B cell (primary cell): Measurements from ENCODE around the gene IRS2. TPM values are rescaled to one million over a fixed set of nuclear protein-coding genes. Genes with fewer than 3 reads are reported as not detected.

Experiments used
- ATAC-seq: fragments of 200-7000 bp; cut with Tn5 transposase; one replicate; pipeline ENCODE4 v1.10.0; 2021; ENCODE audit warnings: low read depth, mild to moderate bottlenecking, moderate number of reproducible peaks, moderate library complexity
- CTCF ChIA-PET: fragments of 350-600 bp; sonication (Branson Sonifier 250); formaldehyde crosslinking; loops from one replicate; lab custom pipeline; 2021; ENCODE audit warnings: antibody characterized with exemption, inconsistent platforms; lab: Charles Lee
- POLR2A ChIA-PET: fragments of 350-600 bp; sonication (Branson Sonifier 250); formaldehyde crosslinking; loops from one replicate; lab custom pipeline; 2021; ENCODE audit warnings: antibody characterized with exemption; lab: Charles Lee
- DNase-seq: peaks from one replicate; pipeline ENCODE4 v3.0.0; 2013
- H2AFZ ChIP-seq: 2 replicates; pipeline ENCODE4 v1.6.1; 2012; ENCODE audit warnings: mild to moderate bottlenecking, low read depth, low read length; ENCODE audit not compliant: insufficient read depth, poor library complexity, severe bottlenecking
- H3K27ac ChIP-seq, 2 donors: 1 replicate in 1 of 2; 2 replicates in 1 of 2; pipeline ENCODE4 v1.5.1; 2012 to 2013; ENCODE audit warnings: low read length in 2 of 2, mild to moderate bottlenecking in 2 of 2, moderate library complexity in 1 of 2
- H3K27me3 ChIP-seq, 4 experiments: fragments of 200-600 bp in 1 of 4; sonication (generic) in 1 of 4; replicated peaks in 1 of 4; 1 replicate in 2 of 4; 2 replicates in 2 of 4; pipeline versions ENCODE4 v1.6.1 to v1.7.0; 2013 to 2016; ENCODE audit warnings: low read length in 3 of 4, mild to moderate bottlenecking in 2 of 4, mixed read lengths in 1 of 4, moderate library complexity in 1 of 4; ENCODE audit not compliant: insufficient read depth in 4 of 4, control insufficient read depth in 3 of 4; ENCODE audit errors: control extremely low read depth in 1 of 4
- H3K36me3 ChIP-seq, 2 experiments: replicated peaks in 1 of 2; 1 replicate in 1 of 2; 2 replicates in 1 of 2; pipeline versions ENCODE4 v1.6.1 to v1.7.1; 2013; ENCODE audit warnings: low read length in 1 of 2; ENCODE audit not compliant: insufficient read depth in 2 of 2, control insufficient read depth in 1 of 2; ENCODE audit errors: control extremely low read depth in 1 of 2, extremely low read depth in 1 of 2
- H3K4me1 ChIP-seq, 2 donors: fragments of 200-600 bp in 1 of 2; sonication (generic) in 1 of 2; 1 replicate in 1 of 2; 2 replicates in 1 of 2; pipeline versions ENCODE4 v1.5.1 to v1.6.1; 2013 to 2017; ENCODE audit warnings: low read length in 2 of 2; ENCODE audit not compliant: control insufficient read depth in 2 of 2, insufficient read depth in 2 of 2
- H3K4me2 ChIP-seq: replicated peaks from 2 replicates; pipeline ENCODE3; 2012; ENCODE audit warnings: mild to moderate bottlenecking, low read depth, low read length; ENCODE audit not compliant: poor library complexity, severe bottlenecking
- H3K4me3 ChIP-seq, 5 experiments: fragments of 200-600 bp in 1 of 5; sonication (generic) in 1 of 5; 1 replicate in 3 of 5; 2 replicates in 2 of 5; pipeline versions ENCODE4 v1.5.1 to v1.7.0; 2011 to 2016; ENCODE audit warnings: low read length in 4 of 5, mild to moderate bottlenecking in 4 of 5, low read depth in 2 of 5, control low read depth in 1 of 5, moderate library complexity in 1 of 5; ENCODE audit not compliant: insufficient read depth in 1 of 5; ENCODE audit errors: control extremely low read depth in 1 of 5, extremely low read depth in 1 of 5
- H3K79me2 ChIP-seq: fragments of 200-600 bp; sonication (generic); one replicate; pipeline ENCODE4 v1.6.0; 2016; ENCODE audit warnings: low read length; ENCODE audit not compliant: control insufficient read depth, insufficient read depth
- H3K9ac ChIP-seq: fragments of 200-600 bp; sonication (generic); 2 replicates; pipeline ENCODE4 v1.6.1; 2017; ENCODE audit warnings: mild to moderate bottlenecking, low read length, moderate library complexity
- H3K9me3 ChIP-seq, 3 donors: one replicate each; pipeline versions ENCODE4 v1.6.1 to v1.7.1; 2013; ENCODE audit warnings: low read length in 2 of 3; ENCODE audit not compliant: control insufficient read depth in 2 of 3, insufficient read depth in 1 of 3; ENCODE audit errors: control extremely low read depth in 1 of 3
- H4K20me1 ChIP-seq: 2 replicates; pipeline ENCODE4 v1.6.0; 2012; ENCODE audit warnings: mild to moderate bottlenecking, low read length; ENCODE audit not compliant: insufficient read depth, control insufficient read depth, poor library complexity, severe bottlenecking
- H3K27ac Mint-ChIP-seq: one replicate; pipeline ENCODE4 v1.8.0; 2021; ENCODE audit warnings: mixed read lengths
- H3K27me3 Mint-ChIP-seq: one replicate; pipeline ENCODE4 v1.8.0; 2021; ENCODE audit warnings: mixed read lengths
- H3K4me1 Mint-ChIP-seq: one replicate; pipeline ENCODE4 v1.8.0; 2021; ENCODE audit warnings: mixed read lengths
- H3K4me3 Mint-ChIP-seq: one replicate; pipeline ENCODE4 v1.8.0; 2021; ENCODE audit warnings: mixed read lengths
- H3K9me3 Mint-ChIP-seq: one replicate; pipeline ENCODE4 v1.8.0; 2022; ENCODE audit warnings: mixed read lengths; ENCODE audit not compliant: insufficient read depth
- CTCF ChIP-seq: fragments of 200-600 bp; IDR thresholded peaks from one replicate; pipeline ENCODE4 v1.8.0; 2022; ENCODE audit warnings: antibody characterized with exemption, mild to moderate bottlenecking
- EZH2 ChIP-seq: IDR thresholded peaks from 2 replicates; pipeline ENCODE4 v1.6.1; 2012; ENCODE audit warnings: borderline replicate concordance, low read depth, mild to moderate bottlenecking, moderate library complexity, low read length; ENCODE audit not compliant: insufficient read depth, poor library complexity, severe bottlenecking
- WGBS: methylation state at CpG from one replicate; pipeline ENCODE4 v1.1.5; 2013; ENCODE audit warnings: missing lambda C conversion rate; ENCODE audit not compliant: insufficient coverage; 5-methylcytosine and 5-hydroxymethylcytosine counted together
- intact Hi-C: fragments of 100-400 bp; cut with micrococcal nuclease; formaldehyde crosslinking; loops from one replicate; pipeline ENCODE4 v1.10.0; 2022
- polyA plus RNA-seq: library from polyadenylated mRNA; depleted of rRNA; stranded (reverse); fragments of >200 nt; gene quantifications from 2 replicates; pipeline ENCODE4 v1.2.3, GENCODE V29; 2012
- total RNA-seq, 2 donors: library from RNA; stranded (reverse); fragments of 120-200 nt in 1 of 2; gene quantifications; 1 replicate in 1 of 2; 2 replicates in 1 of 2; pipeline versions ENCODE4 v1.2.3 to v1.2.4, GENCODE V29; 2013 to 2022

IRS2 gene
- total and polyA plus RNA-seq, 2 donors (not counting 1 experiment from before 2014, with no cell fraction given): 5.8 to 26.9 TPM

GRCh38 chr13:109810761-109811510, 24.6 kb upstream of the IRS2 start:
- no peak for DNase-seq
- TF ChIP-seq CTCF (no peak), EZH2 (no peak)
- Histone ChIP-seq H4K20me1 (no peaks in the 10 kb centered on the region), H3K36me3 (no peaks in the 10 kb centered on the region), H3K27me3 (peaks cover 0 to 8% (median 0%) of the 10 kb centered on the region in 4 experiments), H3K27ac (no peak overlapping the region), H2AFZ (no peak overlapping the region), H3K4me2 (no peak overlapping the region), H3K9ac (no peak overlapping the region), H3K4me1 (no peaks in the 10 kb centered on the region), H3K9me3 (no peaks in the 10 kb centered on the region), H3K4me3 (no peak overlapping the region), H3K79me2 (no peaks in the 10 kb centered on the region)
- Mint-ChIP-seq H3K4me1 (no peaks in the 10 kb centered on the region), H3K4me3 (no peak overlapping the region), H3K27me3 (peaks cover 29% of the 10 kb centered on the region), H3K27ac (no peak overlapping the region), H3K9me3 (no peaks in the 10 kb centered on the region)
- no peak for ATAC-seq
- WGBS: 83% methylated on average over 19 of the region's 19 CpGs
- POLR2A ChIA-PET: no interaction called here
- CTCF ChIA-PET: no interaction called here
- intact Hi-C loops: no loop called here

GRCh38 chr13:109809216-109809932, 23.0 kb upstream of the IRS2 start:
- Histone ChIP-seq H3K27me3 (peaks cover 0 to 8% (median 0%) of the 10 kb centered on the region in 4 experiments), H3K4me3 (no peak overlapping the region), H3K9ac (no peak overlapping the region), H3K9me3 (no peaks in the 10 kb centered on the region), H3K27ac (no peak overlapping the region), H3K36me3 (no peaks in the 10 kb centered on the region), H3K79me2 (no peaks in the 10 kb centered on the region), H3K4me1 (no peaks in the 10 kb centered on the region), H3K4me2 (no peak overlapping the region), H4K20me1 (no peaks in the 10 kb centered on the region), H2AFZ (no peak overlapping the region)
- no peak for TF ChIP-seq CTCF
- no peak for TF ChIP-seq EZH2
- ChIA-PET POLR2A (no interaction called here), CTCF (no interaction called here)
- no peak overlapping the region for H3K27ac Mint-ChIP-seq
- no peaks in the 10 kb centered on the region for H3K9me3 Mint-ChIP-seq
- peaks cover 30% of the 10 kb centered on the region for H3K27me3 Mint-ChIP-seq
- DNase-seq (no peak), ATAC-seq (no peak)
- intact Hi-C loops: no loop called here
- H3K4me1 Mint-ChIP-seq: no peaks in the 10 kb centered on the region
- no peak overlapping the region for H3K4me3 Mint-ChIP-seq
- WGBS: 89% methylated on average over 13 of the region's 14 CpGs
